HCT116 (cell line): ENCODE data around the gene PIP4K2A. TPM values are rescaled to one million over a fixed set of nuclear protein-coding genes. Genes with fewer than 3 reads are reported as not detected.

ENCODE experiments used
- ATAC-seq: fragments of 200-7000 bp; cut with Tn5 transposase; 2 replicates; pipeline ENCODE4 v1.9.1; 2020; ENCODE audit warnings: mild to moderate bottlenecking, moderate library complexity
- BruUV-seq: library from RNA; stranded (reverse); fragments of 400-500 nt; replicated peaks from 2 replicates; lab custom pipeline; 2021; lab: Mats Ljungman, UMichigan
- CTCF ChIA-PET: fragments of 300-600 bp; sonication (Branson Sonifier 250); formaldehyde crosslinking; loops from one replicate; lab custom pipeline; 2021; ENCODE audit warnings: antibody characterized with exemption; lab: Charles Lee
- POLR2A ChIA-PET: fragments of 300-600, 350-600 bp; sonication (Branson Sonifier 250); formaldehyde crosslinking; loops from one replicate; lab custom pipeline; 2021; ENCODE audit warnings: antibody characterized with exemption; lab: Charles Lee
- RAD21 ChIA-PET, 2 experiments: fragments of 300-600 bp; sonication (Branson Sonifier 250); formaldehyde crosslinking; loops; one replicate each; lab custom pipeline; 2023; ENCODE audit warnings: low total read pairs in 2 of 2; ENCODE audit not compliant: uncharacterized antibody in 2 of 2, unreplicated experiment in 2 of 2, low non-redundant PET in 1 of 2; lab: Charles Lee
- DNase-seq: peaks from one replicate; pipeline ENCODE4 v3.0.0-alpha.2; 2010; ENCODE audit warnings: low read depth, low spot score
- H2AFZ ChIP-seq: fragments of 200-600 bp; shearing (Covaris generic), sonication (generic); 2 replicates; pipeline ENCODE4 v1.6.1; 2017; ENCODE audit warnings: low read depth, mixed run types, mixed read lengths, antibody characterized with exemption, low read length; ENCODE audit not compliant: poor library complexity, severe bottlenecking
- H3K27ac ChIP-seq: 2 replicates; pipeline ENCODE4 v1.5.1; 2012; ENCODE audit warnings: low read depth, low read length
- H3K27me3 ChIP-seq: fragments of 200-600 bp; sonication (generic); 2 replicates; pipeline ENCODE4 v1.6.1; 2016; ENCODE audit warnings: mixed run types, low read length, mixed read lengths; ENCODE audit not compliant: insufficient read depth
- H3K36me3 ChIP-seq, 2 experiments: fragments of 200-500 bp in 1 of 2; fragments of 200-600 bp in 1 of 2; sonication (Bioruptor generic) in 1 of 2; sonication (generic) in 1 of 2; 2 replicates each; pipeline versions ENCODE4 v1.5.1 to v1.6.1; 2014 to 2016; ENCODE audit warnings: low read length in 2 of 2, inconsistent platforms in 1 of 2, mixed read lengths in 1 of 2, mixed run types in 1 of 2; ENCODE audit not compliant: insufficient read depth in 2 of 2, control insufficient read depth in 1 of 2
- H3K4me1 ChIP-seq, 2 experiments: fragments of 200-600 bp in 1 of 2; sonication (generic) in 1 of 2; 2 replicates each; pipeline versions ENCODE4 v1.5.1 to v1.6.1; 2012 to 2017; ENCODE audit warnings: low read length in 2 of 2, inconsistent platforms in 1 of 2, mild to moderate bottlenecking in 1 of 2, mixed read lengths in 1 of 2, mixed run types in 1 of 2, moderate library complexity in 1 of 2; ENCODE audit not compliant: insufficient read depth in 2 of 2, control insufficient read depth in 1 of 2
- H3K4me2 ChIP-seq: fragments of 200-600 bp; sonication (generic); 2 replicates; pipeline ENCODE4 v1.6.1; 2017; ENCODE audit warnings: mixed run types, low read length, mixed read lengths
- H3K4me3 ChIP-seq, 2 experiments: fragments of 200-600 bp in 1 of 2; sonication (generic) in 1 of 2; replicated peaks in 1 of 2; 2 replicates each; pipeline ENCODE4 v1.5.1; 2011 to 2016; ENCODE audit warnings: low read length in 2 of 2, control low read depth in 1 of 2, low read depth in 1 of 2, mild to moderate bottlenecking in 1 of 2, mixed read lengths in 1 of 2, mixed run types in 1 of 2
- H3K79me2 ChIP-seq: fragments of 200-600 bp; sonication (generic); 2 replicates; pipeline ENCODE4 v1.6.1; 2017; ENCODE audit warnings: mild to moderate bottlenecking, mixed run types, low read length, moderate library complexity, mixed read lengths; ENCODE audit not compliant: insufficient read depth
- H3K9ac ChIP-seq: fragments of 200-600 bp; sonication (generic); 2 replicates; pipeline ENCODE4 v1.6.1; 2016; ENCODE audit warnings: low read length, mixed read lengths
- H3K9me2 ChIP-seq: fragments of 200-600 bp; sonication (generic), shearing (Covaris generic); 2 replicates; pipeline ENCODE4 v1.6.1; 2017; ENCODE audit warnings: mixed run types, mild to moderate bottlenecking, moderate library complexity; ENCODE audit not compliant: insufficient read depth
- H3K9me3 ChIP-seq, 2 experiments: fragments of 200-500 bp in 1 of 2; fragments of 200-600 bp in 1 of 2; sonication (Bioruptor generic) in 1 of 2; sonication (generic) in 1 of 2; 2 replicates each; pipeline ENCODE4 v1.6.1; 2014 to 2017; ENCODE audit warnings: low read length in 2 of 2, mixed read lengths in 2 of 2, inconsistent platforms in 1 of 2, low read depth in 1 of 2, mild to moderate bottlenecking in 1 of 2, mixed run types in 1 of 2, moderate library complexity in 1 of 2; ENCODE audit not compliant: control insufficient read depth in 1 of 2, insufficient read depth in 1 of 2
- H4K20me1 ChIP-seq: fragments of 200-600 bp; sonication (generic), shearing (Covaris generic); 2 replicates; pipeline ENCODE4 v1.6.1; 2017; ENCODE audit warnings: mixed run types, mild to moderate bottlenecking, moderate library complexity; ENCODE audit not compliant: insufficient read depth
- CBX3 ChIP-seq: IDR thresholded peaks from 2 replicates; pipeline ENCODE4 v1.6.1; 2012; ENCODE audit warnings: low read depth
- ELF1 ChIP-seq: IDR thresholded peaks from 2 replicates; pipeline ENCODE4 v1.6.1; 2012; ENCODE audit warnings: low read depth, borderline replicate concordance
- EZH2 ChIP-seq: fragments of 200-600 bp; sonication (generic); IDR thresholded peaks from 2 replicates; pipeline ENCODE4 v1.6.1; 2017; ENCODE audit warnings: antibody characterized with exemption, mixed run types
- JUND ChIP-seq: IDR thresholded peaks from 2 replicates; pipeline ENCODE4 v1.6.1; 2012
- MAX ChIP-seq: IDR thresholded peaks from 2 replicates; pipeline ENCODE4 v1.6.1; 2012
- POLR2AphosphoS5 ChIP-seq: IDR thresholded peaks from 2 replicates; pipeline ENCODE4 v1.6.1; 2011; ENCODE audit warnings: mild to moderate bottlenecking, low read depth, low read length, moderate library complexity
- REST ChIP-seq: IDR thresholded peaks from 2 replicates; pipeline ENCODE4 v1.6.1; 2012; ENCODE audit warnings: low read depth
- SIN3A ChIP-seq: IDR thresholded peaks from 2 replicates; pipeline ENCODE4 v1.6.1; 2012; ENCODE audit warnings: low read depth
- TCF7L2 ChIP-seq: IDR thresholded peaks from 2 replicates; pipeline ENCODE4 v1.7.0; 2011; ENCODE audit warnings: borderline replicate concordance, inconsistent platforms; ENCODE audit not compliant: insufficient read depth, insufficient read length; ENCODE audit errors: extremely low read depth
- ZBTB33 ChIP-seq: IDR thresholded peaks from 2 replicates; pipeline ENCODE4 v1.6.1; 2011; ENCODE audit warnings: mild to moderate bottlenecking, low read length, moderate library complexity; ENCODE audit not compliant: insufficient replicate concordance; ENCODE audit errors: extremely low read depth
- ZFX ChIP-seq: fragments of 450-650 bp; IDR thresholded peaks from 2 replicates; pipeline ENCODE4 v1.6.1; 2017
- intact Hi-C: fragments of 100-400 bp; cut with micrococcal nuclease; formaldehyde crosslinking; loops from 2 replicates; pipeline ENCODE4 v1.10.0; 2022
- total RNA-seq: library from RNA; stranded (reverse); gene quantifications from one replicate; pipeline ENCODE4 v1.2.1, GENCODE V29; 2021; ENCODE audit not compliant: unreplicated experiment

PIP4K2A gene
- total RNA-seq, 1 experiment from 2014 or later = 41.9 TPM

- Histone ChIP-seq H3K4me2 (no peak overlapping the region), H2AFZ (no peak overlapping the region), H3K4me1 (no peaks in the 10 kb centered on the region), H3K4me3 (no peak overlapping the region), H3K9me2 (no peaks in the 10 kb centered on the region), H4K20me1 (no peaks in the 10 kb centered on the region), H3K9ac (no peak overlapping the region), H3K27me3 (no peaks in the 10 kb centered on the region), H3K79me2 (peaks cover 16% of the 10 kb centered on the region), H3K36me3 (peaks cover 0 to 8% of the 10 kb centered on the region in 2 experiments; a peak in 2 of 4 replicates), H3K9me3 (no peaks in the 10 kb centered on the region), H3K27ac (no peak overlapping the region)
- BruUV-seq = no TSS peak
- intact Hi-C loops = loop anchor here (10.0 kb wide), 1 partner anchor 587 kb away; no protein-coding TSS in a partner anchor
- RAD21 ChIA-PET = no interaction called here
- POLR2A ChIA-PET = no interaction called here
- CTCF ChIA-PET = no interaction called here
- ATAC-seq = no peak
- DNase-seq = no peak
- no peak for TF ChIP-seq JUND
- TF ChIP-seq REST = no peak
- TF ChIP-seq ZFX = no peak
- no peak for TF ChIP-seq SIN3A
- no peak for TF ChIP-seq MAX
- no peak for TF ChIP-seq POLR2AphosphoS5
- TF ChIP-seq CBX3 = no peak
- no peak for TF ChIP-seq ZBTB33
- TF ChIP-seq EZH2 = no peak
- no peak for TF ChIP-seq TCF7L2
- no peak for TF ChIP-seq ELF1
Measured at GRCh38 chr10:22581461-22581860, 132.9 kb downstream of the PIP4K2A start.
